ENCODE measurements around the gene RFNG.

The RFNG gene

DNA sequence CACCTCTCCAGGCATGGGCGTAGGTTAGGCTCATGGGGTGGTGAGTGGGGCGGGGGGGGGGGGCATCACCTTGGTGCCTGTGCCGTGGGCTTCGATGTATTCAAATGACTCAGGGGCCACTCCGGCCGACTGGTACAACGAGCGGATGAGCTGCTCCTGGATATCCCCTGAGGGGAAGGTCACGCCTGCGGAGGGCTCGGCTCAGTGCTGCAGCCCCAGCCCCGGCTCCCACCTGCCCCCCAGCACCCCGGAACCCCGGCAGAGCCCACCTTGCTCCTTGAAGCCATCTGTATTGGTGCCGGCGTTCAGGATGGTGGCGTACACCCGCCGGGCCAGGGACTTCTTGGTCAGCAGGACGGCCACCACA is 41.0 kb upstream of the RFNG start:
- Mint-ChIP-seq H3K36me3 (ENCODE audit: low read depth) (peaks cover 8% of the 10 kb centered on the region), H3K4me1 (ENCODE audit: low read depth) (peaks cover 3% of the 10 kb centered on the region), H3K27me3 (no peaks in the 10 kb centered on the region), H3K27ac (no peak overlapping the region), H3K4me3 (no peak overlapping the region), H3K9me3 (no peaks in the 10 kb centered on the region)

DNA sequence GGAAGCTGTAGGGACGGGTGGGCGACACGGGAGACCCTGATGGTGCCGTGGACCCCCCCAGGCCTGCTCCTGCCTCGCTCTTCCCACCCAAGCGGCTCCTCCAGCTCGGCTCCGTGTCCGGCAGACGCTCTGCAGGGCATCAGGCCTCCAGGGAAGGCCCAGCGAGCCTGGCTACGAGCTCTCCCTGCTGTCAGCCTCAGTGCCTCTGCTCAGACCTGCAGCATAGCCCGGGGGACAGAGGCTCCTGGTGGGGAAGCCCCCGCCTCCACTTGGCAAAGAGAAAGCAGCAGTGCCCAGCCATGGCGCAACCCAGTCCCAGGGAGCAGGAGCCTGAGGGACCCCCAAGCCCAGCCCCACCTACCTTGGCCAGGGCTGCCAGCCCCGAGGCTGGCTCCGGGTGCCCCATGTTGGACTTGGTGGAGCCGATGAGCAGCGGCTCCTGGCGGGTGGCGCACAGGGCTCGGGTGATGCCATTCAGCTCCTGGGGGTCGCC is 40.5 kb upstream of the RFNG start:
- peaks cover 3% of the 10 kb centered on the region for H3K4me1 Mint-ChIP-seq (ENCODE audit: low read depth)
- no peaks in the 10 kb centered on the region for H3K27me3 Mint-ChIP-seq
- no peaks in the 10 kb centered on the region for H3K9me3 Mint-ChIP-seq
- H3K36me3 Mint-ChIP-seq (ENCODE audit: low read depth) = peaks cover 8% of the 10 kb centered on the region
- no peak overlapping the region for H3K4me3 Mint-ChIP-seq
- H3K27ac Mint-ChIP-seq = no peak overlapping the region

DNA sequence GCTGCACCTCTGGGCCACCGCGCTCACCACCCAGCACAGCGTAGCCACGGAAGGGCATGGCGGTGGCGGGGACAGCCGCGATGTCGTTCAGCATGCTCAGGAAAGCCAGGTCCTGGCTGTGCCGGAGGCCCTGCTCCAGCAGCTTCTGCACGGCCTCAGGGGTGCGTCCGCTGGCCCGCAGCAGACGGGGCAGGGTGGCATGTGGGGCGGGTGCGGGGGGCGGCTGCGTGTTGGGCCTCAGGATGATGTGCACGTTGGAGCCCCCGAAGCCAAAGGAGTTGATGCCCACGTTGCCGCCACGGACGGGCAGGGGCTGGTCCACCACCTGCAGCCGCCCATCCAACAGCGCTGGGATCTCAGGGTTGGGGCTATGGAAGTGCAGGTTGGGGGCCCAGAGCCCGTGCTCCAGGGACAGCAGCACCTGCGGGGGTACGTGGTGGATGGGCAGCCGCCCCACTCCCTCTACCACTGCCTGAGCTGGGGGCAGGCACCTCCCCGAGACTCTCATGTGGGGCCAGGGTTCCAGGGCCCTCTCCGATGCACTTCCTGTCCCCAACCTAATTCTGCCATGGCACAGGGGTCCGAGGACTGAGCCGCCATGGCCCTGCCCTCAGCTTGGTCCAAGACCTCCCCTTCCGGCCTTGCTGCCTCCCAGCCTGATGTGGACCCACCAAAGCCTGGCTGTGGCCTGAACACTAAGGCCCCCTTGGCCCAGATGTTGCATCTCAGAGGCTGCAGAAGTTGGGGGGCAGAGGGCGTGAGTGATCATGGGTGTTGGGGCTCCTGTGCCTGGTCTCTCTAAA is 39.9 kb upstream of the RFNG start:
- no peak overlapping the region for H3K4me3 Mint-ChIP-seq
- peaks cover 3% of the 10 kb centered on the region for H3K4me1 Mint-ChIP-seq (ENCODE audit: low read depth)
- peaks cover 8% of the 10 kb centered on the region for H3K36me3 Mint-ChIP-seq (ENCODE audit: low read depth)
- no peak overlapping the region for H3K27ac Mint-ChIP-seq
- H3K27me3 Mint-ChIP-seq = no peaks in the 10 kb centered on the region
- H3K9me3 Mint-ChIP-seq = no peaks in the 10 kb centered on the region

DNA sequence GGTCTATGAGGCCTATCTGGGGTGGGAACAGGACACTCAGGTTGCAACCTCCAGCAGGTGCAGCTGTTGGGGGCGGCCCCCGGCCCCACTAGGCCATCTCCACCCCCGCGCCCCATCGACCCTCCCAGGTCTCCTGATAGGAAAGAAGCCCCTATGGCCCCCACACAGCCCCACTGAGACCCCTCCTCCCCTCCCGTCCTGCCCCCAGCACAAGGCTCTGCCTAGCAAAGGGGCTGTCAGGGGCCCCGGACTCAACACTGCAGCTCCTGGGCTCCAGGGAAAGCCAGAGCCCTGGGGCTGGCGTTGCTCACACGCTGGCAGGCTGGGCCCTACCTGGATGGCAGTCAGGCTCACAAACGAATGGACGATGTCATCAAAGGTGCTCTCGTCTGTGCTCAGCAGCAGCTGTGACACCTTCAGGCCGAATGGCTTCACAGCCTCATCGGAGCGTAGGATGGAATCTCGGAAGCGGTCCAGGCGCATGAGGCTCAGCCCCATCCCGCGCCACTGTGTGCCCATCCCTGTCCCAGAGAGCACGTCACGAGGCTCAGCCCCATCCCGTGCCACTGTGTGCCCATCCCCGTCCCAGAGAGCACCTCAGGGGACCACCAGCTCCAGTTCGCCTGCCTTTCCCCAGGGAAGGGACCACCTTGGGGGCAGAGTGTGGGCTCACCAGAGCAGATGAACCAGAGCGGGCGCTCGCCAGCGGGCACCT is 39.1 kb upstream of the RFNG start:
- Mint-ChIP-seq H3K4me3 (no peak overlapping the region), H3K9me3 (no peaks in the 10 kb centered on the region), H3K27ac (no peak overlapping the region), H3K27me3 (no peaks in the 10 kb centered on the region), H3K36me3 (ENCODE audit: low read depth) (peaks cover 8% of the 10 kb centered on the region), H3K4me1 (ENCODE audit: low read depth) (no peaks in the 10 kb centered on the region)

DNA sequence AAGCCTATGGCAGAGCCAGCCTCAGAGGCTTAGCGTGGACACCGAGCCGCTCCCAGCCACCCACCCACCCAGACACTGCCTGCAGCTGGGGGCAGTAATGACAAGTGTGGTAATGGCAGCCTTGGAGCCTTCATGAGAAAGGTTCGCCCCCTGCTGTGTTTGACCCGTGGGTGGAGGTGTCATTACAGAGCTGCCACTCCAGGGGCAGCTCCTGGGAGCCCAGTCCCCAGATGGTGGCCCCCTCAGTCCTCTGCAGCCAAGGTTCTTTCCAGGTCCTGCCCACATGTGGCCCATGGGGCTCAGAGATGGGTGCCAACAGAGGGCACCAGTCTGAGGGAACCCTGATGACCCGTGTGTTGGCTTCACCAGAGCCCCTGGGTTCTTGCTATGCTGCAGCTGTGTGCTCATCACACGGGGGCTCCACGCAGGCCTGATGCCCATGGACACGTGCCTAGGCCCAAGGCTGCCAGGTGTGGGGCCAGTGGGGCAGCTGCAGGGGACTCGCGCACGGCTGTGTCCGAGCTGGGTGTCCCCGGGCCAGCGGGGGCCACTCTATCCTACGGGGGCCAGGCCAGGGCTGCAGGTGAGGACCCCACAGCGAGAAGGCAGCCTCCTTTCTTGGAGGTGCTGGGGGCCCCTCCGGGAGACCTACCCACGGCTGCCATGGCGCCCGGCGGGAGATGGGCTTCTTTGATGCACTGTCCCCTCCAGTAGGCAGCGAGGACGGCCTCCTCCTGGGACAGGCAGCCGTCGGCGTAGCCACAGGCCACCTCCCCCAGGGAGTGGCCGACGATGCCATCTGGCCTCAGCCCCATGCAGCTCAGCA is 38.3 kb upstream of the RFNG start:
- Mint-ChIP-seq H3K36me3 (ENCODE audit: low read depth) (peaks cover 8% of the 10 kb centered on the region), H3K4me1 (ENCODE audit: low read depth) (no peaks in the 10 kb centered on the region), H3K27ac (no peak overlapping the region), H3K9me3 (no peaks in the 10 kb centered on the region), H3K4me3 (no peak overlapping the region), H3K27me3 (no peaks in the 10 kb centered on the region)

DNA sequence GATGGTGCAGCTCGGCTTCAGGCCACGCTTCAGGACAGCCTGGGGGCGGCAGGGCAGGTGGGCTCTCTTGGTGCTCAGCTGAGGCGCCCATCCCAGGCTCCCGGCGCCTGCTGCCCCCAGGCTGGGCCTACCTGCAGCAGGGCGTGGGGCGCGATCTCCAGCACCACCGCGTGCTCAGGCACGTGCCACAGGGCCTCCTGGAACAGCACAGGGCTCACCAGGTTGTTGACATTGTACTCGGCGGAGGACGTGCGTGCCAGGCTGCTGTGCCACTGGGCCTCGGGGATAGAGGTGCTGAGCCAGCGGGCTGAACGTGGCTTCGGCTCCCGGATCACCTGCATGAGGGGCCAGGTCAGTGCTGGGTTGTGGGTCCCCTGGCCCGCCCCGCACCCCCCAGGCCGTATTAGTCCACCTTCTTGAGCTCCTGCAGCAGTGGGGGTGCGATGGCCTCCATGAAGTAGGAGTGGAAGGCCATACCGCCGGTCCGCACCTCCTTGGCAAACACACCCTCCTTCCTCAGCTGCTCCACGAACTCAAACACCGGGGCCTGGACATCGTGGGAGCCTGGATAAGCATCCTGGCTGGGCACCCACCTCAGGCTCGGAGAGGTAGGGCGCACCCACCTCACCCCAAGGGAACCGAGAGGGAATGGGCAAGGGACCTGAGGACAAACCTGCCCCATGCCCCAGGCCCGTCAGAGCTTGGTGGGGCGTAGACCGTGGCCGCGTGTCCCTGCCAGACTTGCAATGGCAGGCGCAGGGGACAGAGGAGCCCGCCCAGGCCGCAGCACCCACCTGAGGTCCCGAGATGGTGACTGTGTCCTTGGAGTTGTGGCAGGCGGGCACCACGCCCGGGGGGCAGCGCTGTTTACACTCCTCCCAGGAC is 37.5 kb upstream of the RFNG start:
- Mint-ChIP-seq H3K9me3 (no peaks in the 10 kb centered on the region), H3K4me3 (no peak overlapping the region), H3K27ac (no peak overlapping the region), H3K4me1 (ENCODE audit: low read depth) (no peaks in the 10 kb centered on the region), H3K27me3 (no peaks in the 10 kb centered on the region), H3K36me3 (ENCODE audit: low read depth) (peaks cover 8% of the 10 kb centered on the region)

DNA sequence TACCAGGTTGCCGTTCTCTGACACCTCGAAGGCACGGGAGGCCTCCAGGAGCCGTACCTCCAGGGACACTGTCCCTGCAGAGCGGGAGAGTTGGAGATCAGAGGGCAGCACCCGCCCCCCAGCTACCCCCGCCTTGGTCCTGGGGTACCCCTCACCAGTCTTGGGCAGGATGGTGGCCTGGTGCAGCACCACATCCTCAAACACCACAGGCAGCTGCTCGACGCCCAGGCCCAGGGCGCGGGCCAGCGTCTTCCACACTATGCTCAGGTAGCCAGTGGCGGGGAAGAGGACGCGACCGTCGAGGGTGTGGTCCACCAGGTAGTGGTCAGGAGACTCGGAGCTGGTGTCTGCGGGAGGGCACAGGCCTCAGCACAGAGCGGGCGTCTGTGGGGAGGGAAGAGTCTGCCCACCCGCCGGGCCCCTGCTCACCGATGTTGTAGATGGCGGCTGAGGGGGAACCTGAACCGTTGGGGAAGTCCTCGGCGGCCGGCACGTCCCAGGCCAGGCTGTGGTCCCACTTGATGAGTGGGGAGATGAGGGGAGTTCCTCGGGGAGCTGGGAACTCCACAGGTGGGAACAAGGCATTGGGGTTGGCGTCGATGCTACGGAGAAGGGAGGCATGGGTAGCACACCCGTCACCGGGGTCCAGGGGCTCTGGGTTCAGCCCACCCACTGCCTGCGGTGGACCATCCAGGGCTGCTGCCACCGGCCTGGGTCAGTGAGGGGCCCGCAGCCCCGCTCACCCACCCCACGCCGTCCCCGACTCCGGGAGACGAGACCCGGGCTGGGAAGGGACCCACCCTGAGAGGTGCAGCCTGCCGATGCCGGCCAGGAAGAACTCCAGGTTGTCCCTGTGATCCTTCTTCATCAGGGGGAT is 36.6 kb upstream of the RFNG start:
- Mint-ChIP-seq H3K36me3 (ENCODE audit: low read depth) (peaks cover 6% of the 10 kb centered on the region), H3K27ac (no peak overlapping the region), H3K4me3 (no peak overlapping the region), H3K4me1 (ENCODE audit: low read depth) (no peaks in the 10 kb centered on the region), H3K27me3 (no peaks in the 10 kb centered on the region), H3K9me3 (no peaks in the 10 kb centered on the region)

DNA sequence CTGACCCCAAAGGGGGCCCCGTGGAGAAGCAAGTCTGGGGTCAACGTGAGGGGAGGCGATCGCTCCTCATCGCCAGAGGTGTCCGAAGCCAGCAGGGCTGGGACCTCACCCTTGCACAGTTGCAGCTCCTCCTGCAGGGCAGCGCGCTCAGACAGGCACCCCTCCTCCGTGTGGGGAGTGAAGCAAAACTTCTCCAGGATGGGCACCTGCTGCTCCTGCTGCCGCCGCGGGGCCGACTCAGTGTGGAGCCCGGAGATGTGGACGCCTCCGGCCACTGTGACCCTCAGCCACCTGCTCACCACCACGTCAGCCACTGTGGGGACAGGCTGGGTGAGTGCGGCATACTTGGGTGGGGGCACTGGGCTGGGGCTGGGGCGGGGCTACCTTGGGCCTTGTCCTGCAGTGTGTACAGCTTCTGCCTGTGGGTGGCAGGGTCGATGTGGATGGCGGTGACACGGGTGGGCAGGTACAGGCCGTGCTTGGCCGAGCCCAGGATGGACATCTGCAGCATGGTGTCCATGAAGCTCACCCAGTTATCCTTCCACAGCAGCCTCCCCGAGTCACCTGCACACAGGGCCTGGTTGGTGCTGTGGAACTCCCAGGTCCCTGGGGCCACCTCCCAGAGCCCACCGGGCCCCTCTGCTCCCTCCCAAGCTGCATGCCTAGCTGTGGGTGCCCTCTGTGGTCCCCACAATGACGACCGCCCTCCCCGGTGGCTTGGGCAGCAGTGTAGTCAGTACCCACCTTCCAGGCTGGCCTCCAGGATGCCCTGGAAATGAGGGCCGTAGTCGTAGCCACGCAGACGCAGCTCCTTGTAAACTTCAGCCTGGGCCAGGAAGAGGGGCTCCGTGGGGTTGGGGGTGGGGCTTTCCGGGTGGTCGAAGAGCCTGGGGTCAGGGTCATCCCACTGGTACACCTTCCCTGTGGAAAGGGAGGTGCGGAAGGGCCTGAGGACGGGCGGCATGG is 35.6 kb upstream of the RFNG start:
- Mint-ChIP-seq H3K9me3 (no peaks in the 10 kb centered on the region), H3K36me3 (ENCODE audit: low read depth) (peaks cover 4% of the 10 kb centered on the region), H3K4me3 (no peak overlapping the region), H3K4me1 (ENCODE audit: low read depth) (no peaks in the 10 kb centered on the region), H3K27me3 (no peaks in the 10 kb centered on the region), H3K27ac (no peak overlapping the region)

DNA sequence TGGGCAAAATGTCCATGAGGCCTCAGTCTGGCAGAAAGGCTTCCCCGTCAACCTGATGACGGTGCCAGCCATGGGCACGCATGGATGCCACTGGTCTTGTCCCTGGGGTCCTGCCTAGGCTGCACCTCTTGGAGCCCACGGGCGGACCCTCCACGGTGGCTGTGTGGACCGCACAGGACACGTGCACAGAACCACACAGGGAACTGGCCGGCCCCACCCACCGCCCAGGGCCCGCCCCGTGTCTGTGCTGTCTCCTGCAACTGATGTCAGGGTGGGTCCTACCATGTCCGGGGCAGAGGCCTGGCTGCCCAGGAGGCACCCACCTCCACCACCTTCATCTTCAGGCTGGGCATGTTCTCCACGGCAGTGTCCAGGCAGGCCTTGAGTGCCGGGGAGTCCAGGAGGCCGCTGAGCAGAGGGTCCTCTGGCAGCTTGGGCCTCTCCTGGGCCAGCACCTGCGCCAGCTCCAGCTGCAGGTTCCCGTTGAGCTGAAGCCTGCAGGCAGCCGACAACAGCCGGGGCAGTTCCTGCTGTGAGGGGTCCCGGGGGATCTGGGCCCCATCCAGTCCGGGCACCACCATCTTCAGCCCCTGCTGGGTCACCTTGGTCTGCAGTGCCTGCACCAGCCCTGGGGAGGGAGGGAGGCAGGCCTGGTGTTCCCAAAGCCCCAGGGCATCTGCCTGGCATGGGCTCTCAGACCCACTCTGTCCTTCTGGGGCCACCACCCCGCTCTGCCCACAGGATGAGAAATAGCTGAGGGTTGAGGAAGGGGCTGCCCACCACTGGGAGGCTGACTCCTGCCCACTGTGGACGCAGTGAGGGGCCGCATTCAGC is 34.5 kb upstream of the RFNG start:
- no peaks in the 10 kb centered on the region for H3K9me3 Mint-ChIP-seq
- no peaks in the 10 kb centered on the region for H3K4me1 Mint-ChIP-seq (ENCODE audit: low read depth)
- peaks cover 4% of the 10 kb centered on the region for H3K36me3 Mint-ChIP-seq (ENCODE audit: low read depth)
- H3K27ac Mint-ChIP-seq = no peak overlapping the region
- H3K4me3 Mint-ChIP-seq = no peak overlapping the region
- H3K27me3 Mint-ChIP-seq = no peaks in the 10 kb centered on the region

DNA sequence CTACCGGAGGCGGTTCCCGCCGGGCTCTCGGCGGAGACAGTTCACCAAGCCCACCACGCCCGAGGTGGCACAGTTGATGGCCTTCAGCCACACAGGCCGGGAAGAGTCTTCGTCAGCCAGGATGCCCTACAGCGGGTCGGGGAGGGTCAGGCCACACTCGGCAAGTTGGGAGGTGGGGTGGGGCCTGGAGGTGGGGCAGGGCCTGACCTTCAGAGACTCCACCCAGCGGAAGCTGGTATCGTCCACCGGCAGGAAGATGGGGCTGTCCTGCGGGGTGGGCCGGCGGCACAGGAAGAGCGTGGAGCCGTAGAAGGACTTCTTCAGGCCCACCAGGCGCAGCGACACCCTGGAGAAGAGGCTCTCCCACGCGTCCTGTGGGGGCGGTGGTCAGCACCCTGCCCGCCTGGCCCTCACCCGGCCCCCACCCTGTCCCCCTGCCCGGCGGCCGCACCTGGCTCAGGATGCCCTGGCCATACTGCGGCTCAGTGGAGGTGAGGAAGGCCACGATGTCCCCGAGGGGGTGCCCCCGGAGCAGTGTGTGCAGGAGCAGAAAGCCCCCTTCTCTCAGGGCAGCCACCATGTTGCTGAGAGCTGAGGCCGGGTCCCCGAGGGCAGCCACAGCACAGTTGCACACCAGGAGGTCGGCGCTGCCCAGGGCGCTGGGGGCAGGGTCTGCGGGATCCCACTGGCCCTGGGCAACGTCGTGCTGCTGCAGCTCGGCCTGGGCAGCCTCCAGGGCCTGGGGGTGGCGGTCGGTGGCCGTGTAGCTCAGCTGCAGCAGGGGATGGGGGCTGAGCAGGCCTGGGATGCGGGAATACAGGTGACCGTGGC is 33.6 kb upstream of the RFNG start:
- no peaks in the 10 kb centered on the region for H3K9me3 Mint-ChIP-seq
- no peaks in the 10 kb centered on the region for H3K4me1 Mint-ChIP-seq (ENCODE audit: low read depth)
- no peak overlapping the region for H3K27ac Mint-ChIP-seq
- no peak overlapping the region for H3K4me3 Mint-ChIP-seq
- H3K27me3 Mint-ChIP-seq = no peaks in the 10 kb centered on the region
- H3K36me3 Mint-ChIP-seq (ENCODE audit: low read depth) = peaks cover 4% of the 10 kb centered on the region

DNA sequence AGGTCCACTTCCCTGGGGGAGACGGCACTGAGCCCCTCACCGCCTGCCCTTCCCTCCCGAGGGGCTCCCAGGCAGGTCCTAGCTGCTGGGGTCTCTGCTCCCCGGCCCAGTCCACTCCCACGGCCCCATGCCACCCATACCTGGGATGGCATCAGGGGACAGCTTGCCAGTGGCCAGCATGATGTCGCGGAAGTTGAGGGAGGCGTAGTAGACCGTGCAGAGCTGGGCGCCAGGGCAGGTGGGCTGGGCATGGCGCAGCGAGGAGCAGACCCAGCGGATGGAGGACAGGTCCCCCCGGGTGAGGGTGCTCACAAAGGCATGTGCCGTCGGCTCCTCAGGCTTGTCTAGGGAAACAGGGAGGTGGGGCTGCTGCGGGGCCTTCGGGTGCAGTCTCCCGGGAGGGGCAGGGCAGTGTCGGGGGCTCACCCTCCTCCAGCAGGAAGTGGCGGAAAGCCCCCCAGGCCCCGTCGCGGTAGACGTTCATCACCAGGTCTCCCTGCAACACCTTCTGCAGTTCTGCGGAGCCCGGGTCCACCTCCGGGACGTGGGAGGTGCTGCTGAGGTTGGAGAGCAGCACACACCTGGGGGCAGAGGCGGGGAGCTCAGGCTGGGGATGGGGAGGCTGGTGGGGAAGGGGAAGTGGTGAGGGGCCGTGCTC is 32.9 kb upstream of the RFNG start:
- H3K27me3 Mint-ChIP-seq = no peaks in the 10 kb centered on the region
- no peaks in the 10 kb centered on the region for H3K4me1 Mint-ChIP-seq (ENCODE audit: low read depth)
- no peaks in the 10 kb centered on the region for H3K9me3 Mint-ChIP-seq
- H3K36me3 Mint-ChIP-seq (ENCODE audit: low read depth) = peaks cover 11% of the 10 kb centered on the region
- no peak overlapping the region for H3K4me3 Mint-ChIP-seq
- H3K27ac Mint-ChIP-seq = no peak overlapping the region
